ENCODE results near the gene KNCN.

KNCN gene

GRCh38 chr1:46568461-46568891, 17.0 kb upstream of the KNCN start:
- no peak for DNase-seq

GRCh38 chr1:46563341-46563740, 11.9 kb upstream of the KNCN start:
- DNase-seq = no peak

- no peak for DNase-seq
These were observed 11.1 kb upstream of the KNCN start for GRCh38 chr1:46562498-46562897.

- no peak for DNase-seq
These were observed 7.5 kb upstream of the KNCN start for GRCh38 chr1:46558966-46559365.

GRCh38 chr1:46558141-46558963, 6.9 kb upstream of the KNCN start:
- no peak for DNase-seq

GRCh38 chr1:46557403-46557802, 6.0 kb upstream of the KNCN start:
- DNase-seq = no peak

- peak in 2 of 3 donors; percentile 23 to 38 for DNase-seq
These were observed 5.4 kb upstream of the KNCN start for GRCh38 chr1:46556822-46557221.

- DNase-seq = no peak
These were observed 4.6 kb upstream of the KNCN start for GRCh38 chr1:46555826-46556619.

- no peak for DNase-seq
These were observed 3.3 kb upstream of the KNCN start for GRCh38 chr1:46554597-46555381.

GRCh38 chr1:46554236-46554596, 2.8 kb upstream of the KNCN start:
- DNase-seq = no peak

GRCh38 chr1:46553506-46553905, 2.1 kb upstream of the KNCN start:
- DNase-seq = no peak

- no peak for DNase-seq
These were observed 1.1 kb upstream of the KNCN start for GRCh38 chr1:46552357-46553237.

- DNase-seq = no peak
These were observed 656 bp downstream of the KNCN start for GRCh38 chr1:46550751-46551231.

GRCh38 chr1:46549697-46550681, 1.5 kb downstream of the KNCN start:
- DNase-seq = no peak

GRCh38 chr1:46547481-46548383, 3.7 kb downstream of the KNCN start:
- DNase-seq = peak; percentile 57 to 59 (median 58)

- peak in 2 of 3 donors; percentile 21 to 39 for DNase-seq
These were observed 5.2 kb downstream of the KNCN start for GRCh38 chr1:46546210-46546609.

- no peak for DNase-seq
These were observed 5.7 kb downstream of the KNCN start for GRCh38 chr1:46545784-46546183.

- DNase-seq = no peak
These were observed 6.7 kb downstream of the KNCN start for GRCh38 chr1:46544561-46545240.

Data from suppressor macrophage treated with lipopolysaccharide for 1 hour (primary cell).